SIG-M5 treated with dmso at 0.1 percent for 504 hours (cell line): ENCODE data around the gene NRL.
A peak's percentile ranks its signal among the peaks of the same experiment; 100 is the strongest.

Experiments used
- DNase-seq: peaks from one replicate; lab custom pipeline; 2025; ENCODE audit not compliant: unreplicated experiment; lab: John Stamatoyannopoulos, UW

Gene NRL

GRCh38 chr14:24068711-24069410 is 45.9 kb downstream of the NRL start:
- DNase-seq, result no peak

DNA sequence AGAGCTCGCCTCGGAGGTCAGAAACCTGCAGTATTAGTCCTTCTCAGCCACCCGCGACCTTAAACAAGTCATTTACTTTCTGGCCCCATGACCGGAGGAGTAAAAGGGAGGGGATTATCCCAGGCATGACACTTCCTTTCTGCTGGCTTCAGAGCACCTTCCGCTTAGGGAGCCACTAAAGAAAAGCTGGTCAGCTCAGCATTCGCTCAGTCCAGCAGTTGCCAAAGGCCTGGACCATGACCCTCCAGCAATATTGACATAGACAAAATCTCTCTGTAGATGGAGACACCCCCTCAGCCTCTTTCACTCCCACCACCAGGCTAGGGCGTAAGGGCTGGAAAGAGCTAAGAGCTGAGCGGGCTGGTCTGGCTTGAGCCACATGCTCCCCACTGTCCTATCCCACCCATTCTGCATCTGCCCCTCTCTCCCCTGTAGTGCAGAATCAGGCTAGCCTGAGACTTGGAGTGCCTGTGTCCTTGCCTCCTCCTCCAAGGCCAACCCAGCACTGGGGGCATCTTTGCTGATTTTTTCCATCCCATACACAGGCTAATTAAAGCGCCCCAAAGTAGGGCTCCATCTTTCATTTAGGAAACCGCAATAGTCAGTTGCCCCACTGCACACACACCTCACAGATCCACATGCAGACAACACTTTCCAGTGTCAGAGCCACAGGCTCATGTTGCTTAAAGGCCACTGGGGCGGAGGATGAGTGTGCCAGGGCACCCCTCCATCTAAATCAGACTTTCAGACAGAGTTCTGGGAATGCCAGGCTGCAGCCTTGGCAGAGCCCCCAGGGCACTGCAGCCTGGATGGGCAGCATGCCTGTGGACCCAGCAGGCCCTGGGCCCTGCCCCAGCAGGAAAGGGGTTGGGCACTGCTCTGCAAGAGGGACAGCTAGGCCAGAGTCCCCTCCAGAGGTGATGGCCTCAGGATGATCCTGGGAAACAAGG is 47.3 kb downstream of the NRL start:
- no peak for DNase-seq

DNA sequence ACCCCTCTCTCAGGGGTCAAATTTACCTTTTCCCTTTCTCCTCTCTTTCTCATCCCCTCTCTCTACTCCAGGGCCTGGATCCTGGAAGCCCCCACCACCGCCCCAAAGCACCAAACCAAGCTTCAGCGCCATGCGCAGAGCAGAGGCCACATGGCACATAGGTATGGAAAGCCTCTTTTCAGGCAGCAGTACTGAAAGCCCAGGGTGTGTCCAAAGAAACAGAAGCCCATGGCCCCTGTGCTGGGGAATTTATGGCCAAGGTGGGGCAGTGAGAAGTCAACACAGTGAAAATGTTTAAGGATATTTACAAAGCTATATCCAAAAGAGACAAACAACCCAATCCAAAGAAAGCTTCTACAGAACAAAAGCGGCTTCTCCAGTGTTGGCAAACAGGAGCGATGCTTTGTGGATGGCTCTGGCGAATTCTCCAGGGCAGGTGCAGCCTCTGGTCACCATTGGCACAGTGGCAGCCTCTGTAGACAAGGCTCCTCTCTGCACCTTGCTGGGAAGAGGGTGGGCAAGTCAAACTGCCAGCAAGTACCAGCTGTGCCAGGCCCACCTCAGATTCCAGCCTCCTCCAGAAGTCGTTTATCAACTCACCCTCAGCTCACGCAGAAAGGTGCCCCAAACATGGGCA is 48.1 kb downstream of the NRL start:
- DNase-seq, result no peak

DNA sequence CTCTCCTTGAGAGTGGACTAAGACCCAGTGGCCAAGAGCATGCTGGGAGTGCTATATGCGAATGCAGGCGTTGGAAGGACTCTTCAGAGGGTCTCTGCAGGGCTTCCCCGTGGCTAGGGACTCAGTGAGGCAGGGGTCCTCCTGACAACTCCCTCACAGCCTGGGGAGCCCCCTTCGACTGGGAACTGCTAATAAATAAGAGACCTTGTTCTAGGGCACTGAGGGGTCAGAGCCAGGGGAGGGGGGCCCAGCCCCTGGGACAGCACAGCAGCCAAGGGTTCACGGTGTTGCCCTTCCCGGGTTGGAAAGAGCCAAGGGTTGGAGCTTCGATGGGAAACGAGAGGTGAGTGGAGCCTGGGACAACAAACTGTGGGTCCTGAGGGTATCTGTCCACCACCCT is 49.3 kb downstream of the NRL start:
- DNase-seq, result no peak

DNA sequence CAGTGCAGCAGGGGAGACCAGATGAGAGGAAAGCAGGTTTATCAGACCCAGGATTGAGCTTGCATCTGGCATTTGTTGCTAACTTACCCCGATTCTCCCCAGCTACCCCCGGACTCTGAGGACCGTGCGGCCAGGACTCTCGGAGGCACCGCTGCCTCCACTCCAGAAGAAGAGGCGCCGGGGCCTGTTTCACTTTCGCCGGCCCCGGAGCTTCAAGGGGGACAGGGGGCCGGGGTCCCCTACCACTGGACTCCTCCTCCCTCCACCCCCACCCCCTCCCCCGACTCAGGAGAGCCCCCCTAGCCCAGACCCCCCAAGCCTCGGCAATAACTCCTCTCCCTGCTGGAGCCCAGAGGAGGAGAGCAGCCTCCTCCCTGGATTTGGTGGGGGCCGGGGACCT is 49.9 kb downstream of the NRL start:
- DNase-seq, result no peak

DNA sequence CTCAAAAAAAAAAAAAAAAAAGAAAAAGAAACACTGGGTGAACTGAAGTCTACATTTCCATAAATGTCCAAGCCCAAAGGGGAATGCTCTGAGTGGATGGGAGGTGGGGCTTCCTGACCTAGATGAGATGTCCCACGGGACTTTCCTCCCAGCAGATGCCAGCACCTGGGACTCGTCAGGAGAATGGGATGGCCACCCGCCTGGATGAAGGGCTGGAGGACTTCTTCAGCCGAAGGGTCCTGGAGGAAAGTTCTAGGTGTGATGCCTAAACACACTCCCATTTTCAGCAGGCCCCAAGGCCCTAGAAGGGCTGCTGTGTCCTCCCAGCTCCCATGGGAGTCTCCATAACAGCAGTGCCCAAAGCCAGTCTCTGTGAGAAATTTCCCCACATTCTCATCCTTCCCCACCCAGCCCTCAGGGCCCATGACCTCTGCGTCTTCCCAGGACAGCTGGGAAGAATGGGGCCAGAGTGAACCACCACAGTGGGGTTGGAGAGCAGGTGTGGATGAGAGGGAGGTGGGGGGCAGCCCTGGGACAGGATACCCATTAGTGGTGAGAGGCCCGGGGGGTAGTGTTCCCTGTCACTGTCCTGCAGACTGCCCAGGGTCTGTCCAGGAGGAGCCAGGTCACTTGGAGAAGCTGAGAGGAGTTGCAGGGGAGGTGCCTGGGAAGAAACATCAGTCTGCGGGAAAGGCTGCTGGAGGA is 50.5 kb downstream of the NRL start:
- no peak for DNase-seq

GRCh38 chr14:24063263-24063836 is 51.4 kb downstream of the NRL start:
- DNase-seq, result no peak

GRCh38 chr14:24062216-24062980 is 52.4 kb downstream of the NRL start:
- no peak for DNase-seq

DNA sequence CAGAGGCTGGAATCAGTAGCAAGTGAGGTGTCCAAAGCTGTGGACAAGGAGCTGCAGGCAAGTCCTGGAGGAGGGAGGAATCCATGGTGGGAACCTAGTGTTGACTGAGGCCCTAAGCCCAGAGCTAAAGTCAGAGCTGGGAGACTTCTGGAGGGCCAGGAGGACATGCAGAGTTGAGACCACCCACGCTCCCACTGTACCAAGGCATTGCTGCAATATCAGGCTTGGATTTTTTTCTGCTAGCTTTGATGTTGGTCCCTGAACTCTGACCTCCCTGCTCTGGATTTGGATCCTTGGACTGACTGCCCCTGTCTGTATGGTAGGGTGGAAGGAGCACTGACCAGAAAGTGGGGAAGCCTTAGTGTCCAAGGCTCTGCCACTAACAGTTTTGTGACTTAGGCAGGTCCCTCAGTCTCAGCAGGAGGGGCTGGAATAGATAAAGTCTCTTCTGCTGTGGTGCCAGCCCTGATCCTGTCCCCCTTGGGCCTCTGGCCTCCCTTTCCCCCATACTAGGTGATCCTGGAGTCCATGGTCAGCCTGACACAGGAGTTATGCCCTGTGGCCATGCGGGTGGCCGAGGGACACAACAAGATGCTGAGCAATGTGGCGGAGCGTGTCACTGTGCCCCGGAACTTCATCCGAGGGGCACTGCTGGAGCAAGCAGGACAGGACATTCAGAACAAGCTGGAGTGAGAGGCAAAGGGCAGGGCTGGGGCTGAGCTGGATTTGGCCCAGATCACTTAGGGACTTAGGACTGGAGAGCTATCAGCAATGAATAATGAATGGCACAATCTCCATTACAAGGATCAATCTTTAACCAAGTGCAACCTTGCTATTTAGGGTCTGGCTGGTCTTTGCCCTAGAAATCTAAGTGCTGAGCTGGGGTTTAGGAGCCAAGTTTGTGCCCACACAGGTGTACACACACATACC is 53.5 kb downstream of the NRL start:
- DNase-seq, result no peak

- DNase-seq, result no peak
These were observed 54.3 kb downstream of the NRL start for GRCh38 chr14:24060443-24060842.

- DNase-seq, result no peak
These were observed 54.8 kb downstream of the NRL start for GRCh38 chr14:24059841-24060388.

DNA sequence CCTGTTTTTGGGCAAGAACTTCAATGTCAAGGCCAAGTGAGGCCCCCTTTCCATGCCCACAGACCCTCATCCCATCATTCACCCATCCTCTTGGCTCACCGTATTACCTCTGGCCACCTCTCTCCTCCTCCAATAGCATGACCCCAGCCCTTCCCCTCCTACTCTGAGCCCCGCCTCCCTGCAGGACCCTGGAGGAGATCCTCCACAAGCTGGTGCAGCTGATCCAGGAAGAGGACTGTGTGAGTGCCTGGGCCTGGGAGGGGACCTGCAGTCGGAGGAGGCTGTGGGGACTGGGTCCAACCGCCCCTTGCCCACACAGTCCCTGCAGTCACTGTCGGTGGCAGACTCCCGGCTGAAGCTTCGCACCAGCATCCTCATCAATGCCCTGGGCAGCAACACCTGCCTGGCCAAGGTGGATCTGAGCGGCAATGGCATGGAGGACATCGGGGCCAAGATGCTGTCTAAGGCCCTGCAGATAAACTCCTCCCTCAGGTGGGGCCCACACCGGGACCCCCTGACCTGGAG is 55.7 kb downstream of the NRL start:
- no peak for DNase-seq

DNA sequence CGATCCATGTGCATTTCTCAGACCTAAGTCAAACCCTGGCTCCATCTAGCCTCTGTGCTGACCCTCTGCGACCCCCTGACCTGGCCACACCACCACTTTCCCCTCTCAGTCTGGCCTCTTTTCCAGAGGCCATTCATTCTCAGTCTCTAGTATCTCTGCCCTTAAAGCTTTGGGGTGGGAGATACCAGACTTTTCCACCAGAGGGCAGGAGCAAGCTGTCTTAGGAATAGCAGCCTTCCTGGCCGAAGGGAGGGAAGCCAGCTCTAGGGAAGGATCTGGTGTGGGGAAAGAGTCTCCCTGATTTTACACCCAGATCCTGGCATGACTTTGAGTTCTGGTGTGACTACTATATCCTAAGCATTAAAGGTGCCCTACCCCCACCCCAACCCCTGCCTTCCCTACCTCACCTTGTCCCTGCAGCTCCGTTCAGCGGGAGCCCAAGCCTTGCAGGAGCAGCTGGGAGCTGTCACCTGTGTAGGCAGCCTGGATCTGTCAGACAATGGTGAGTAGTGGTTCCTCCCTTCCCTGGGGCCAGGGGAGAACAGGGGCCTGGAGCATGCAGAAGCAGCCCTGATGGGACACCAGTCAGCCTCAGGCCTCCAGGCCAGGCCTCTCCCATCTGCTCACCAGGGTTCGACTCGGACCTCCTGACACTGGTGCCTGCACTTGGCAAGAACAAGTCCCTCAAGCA is 56.3 kb downstream of the NRL start:
- DNase-seq, result peak; percentile 63

DNA sequence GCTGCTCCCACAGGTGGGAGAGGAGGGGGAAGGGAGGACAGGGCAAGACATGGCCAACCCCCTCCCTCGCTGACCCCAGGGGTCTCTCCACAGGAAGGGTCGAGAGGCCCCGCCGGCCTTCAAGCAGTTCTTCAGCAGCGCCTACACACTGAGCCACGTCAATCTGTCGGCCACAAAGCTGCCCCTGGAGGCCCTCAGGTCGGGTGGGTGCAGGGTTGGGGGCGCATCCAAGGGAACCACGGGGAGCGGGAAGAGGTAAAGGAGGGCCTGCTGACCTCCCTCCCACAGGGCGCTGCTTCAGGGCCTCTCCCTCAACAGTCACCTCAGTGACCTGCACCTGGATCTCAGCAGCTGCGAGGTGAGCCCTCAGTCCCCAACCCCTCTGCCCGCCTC is 56.9 kb downstream of the NRL start:
- DNase-seq, result no peak

GRCh38 chr14:24057271-24057670 is 57.5 kb downstream of the NRL start:
- DNase-seq, result no peak

DNA sequence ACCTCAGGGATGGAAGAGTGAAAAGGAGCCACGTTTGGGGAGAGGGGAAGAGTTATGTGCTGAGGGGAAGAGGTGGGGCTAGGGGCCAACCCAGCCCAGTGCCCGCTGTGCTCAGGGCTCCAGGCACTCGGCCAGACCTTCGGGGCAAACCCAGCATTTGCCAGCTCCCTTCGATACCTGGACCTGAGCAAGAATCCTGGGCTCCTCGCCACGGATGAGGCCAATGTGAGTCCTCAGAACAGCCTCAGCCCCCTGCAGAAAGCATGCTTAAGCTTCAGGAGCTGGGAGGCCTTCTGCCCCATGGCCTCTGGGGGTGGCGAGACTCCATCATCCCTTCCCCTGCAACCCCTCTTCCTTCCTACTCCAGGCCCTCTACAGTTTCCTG is 58.0 kb downstream of the NRL start:
- no peak for DNase-seq

DNA sequence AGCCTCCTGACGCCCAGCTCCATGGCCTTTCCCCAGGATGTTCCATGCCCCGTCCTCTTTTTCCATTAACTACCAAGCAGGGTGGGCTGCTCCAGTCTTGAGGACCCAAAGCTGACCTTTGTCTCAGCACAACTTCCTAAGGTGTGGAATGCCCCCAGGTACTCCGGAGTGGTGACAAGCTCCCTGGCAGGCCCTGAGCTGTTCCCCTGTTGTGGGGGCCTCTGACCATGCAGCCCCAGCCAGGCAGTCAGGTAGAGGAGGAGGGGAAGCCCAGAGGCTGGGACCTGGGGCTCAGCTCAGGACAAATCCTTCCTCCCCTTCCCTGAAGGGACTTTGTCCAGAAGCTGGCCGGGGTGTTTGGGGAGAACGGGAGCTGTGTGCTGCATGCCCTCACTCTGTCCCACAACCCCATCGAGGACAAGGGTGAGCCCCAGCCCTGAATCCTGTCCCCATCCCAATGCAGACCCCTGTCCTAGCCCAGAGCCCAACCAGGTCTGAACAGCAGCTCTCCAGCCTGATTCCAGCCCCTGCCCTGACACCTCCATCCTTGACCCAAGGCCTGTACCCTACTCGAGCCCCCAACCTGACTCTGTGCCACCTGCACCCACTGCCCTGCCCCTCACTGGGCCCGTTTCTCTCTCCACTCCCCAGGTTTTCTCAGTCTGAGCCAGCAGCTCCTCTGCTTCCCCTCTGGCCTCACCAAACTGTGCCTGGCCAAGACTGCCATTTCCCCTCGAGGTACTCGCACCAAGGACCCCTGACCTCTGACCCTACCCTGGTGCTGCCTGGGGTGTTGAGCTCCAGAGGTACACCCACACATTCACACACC is 58.6 kb downstream of the NRL start:
- no peak for DNase-seq
